Right ventricle myocardium superior (tissue), 1 donor: ENCODE measurements around the gene CACNA1D. TPM values are rescaled to one million over a fixed set of nuclear protein-coding genes. Genes with fewer than 3 reads are reported as not detected.
"Not testable (repeated sequence)": the region's sequence is repeated elsewhere in the genome, so short reads cannot be mapped to it uniquely, and the experiment has no call there.

ENCODE experiments used
- ATAC-seq: fragments of 200-7000 bp; cut with Tn5 transposase; one replicate; pipeline ENCODE4 v1.9.1; 2020; ENCODE audit warnings: mild to moderate bottlenecking; ENCODE audit not compliant: poor library complexity
- DNase-seq: peaks from one replicate; pipeline ENCODE4 v3.0.0-alpha.2; 2020
- intact Hi-C: fragments of 100-400 bp; cut with DNase I; formaldehyde crosslinking; loops from one replicate; pipeline ENCODE4 v1.11.2; 2022
- total RNA-seq: library from RNA; stranded (reverse); fragmentation: NEBNext Ultra II Directional; extraction: Animal tissue kit (Norgen Biotek cat#: 25700); gene quantifications from one replicate; pipeline ENCODE4 v1.2.1, GENCODE V29; 2021
- donor health status: DM: no; HTN: yes; CAD: no; lungs with severe emphysema.

The CACNA1D gene
- total RNA-seq, 1 donor from 2014 or later = 0.78 TPM

DNA sequence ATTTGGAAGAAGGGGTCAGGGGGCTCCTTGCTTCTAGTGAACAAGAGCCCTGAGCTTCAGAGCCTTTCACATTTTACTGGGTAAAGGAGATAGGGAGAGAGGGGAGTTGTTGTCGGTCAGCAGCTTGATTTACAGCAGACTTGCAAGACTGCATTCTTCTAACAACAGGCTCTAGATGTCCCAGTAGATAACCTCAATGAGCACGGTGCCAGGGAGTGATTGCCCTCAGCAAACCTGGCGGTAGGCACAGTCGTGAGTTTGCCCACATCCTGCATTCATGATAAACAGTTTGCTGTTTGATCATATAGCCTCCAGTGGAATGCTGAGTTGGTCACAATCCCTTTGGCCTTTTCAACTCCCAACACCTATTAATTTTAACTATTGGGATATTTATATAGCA lies 170.4 kb downstream of the CACNA1D start:
- ATAC-seq, DNase-seq, intact Hi-C loops: not testable (repeated sequence)

DNA sequence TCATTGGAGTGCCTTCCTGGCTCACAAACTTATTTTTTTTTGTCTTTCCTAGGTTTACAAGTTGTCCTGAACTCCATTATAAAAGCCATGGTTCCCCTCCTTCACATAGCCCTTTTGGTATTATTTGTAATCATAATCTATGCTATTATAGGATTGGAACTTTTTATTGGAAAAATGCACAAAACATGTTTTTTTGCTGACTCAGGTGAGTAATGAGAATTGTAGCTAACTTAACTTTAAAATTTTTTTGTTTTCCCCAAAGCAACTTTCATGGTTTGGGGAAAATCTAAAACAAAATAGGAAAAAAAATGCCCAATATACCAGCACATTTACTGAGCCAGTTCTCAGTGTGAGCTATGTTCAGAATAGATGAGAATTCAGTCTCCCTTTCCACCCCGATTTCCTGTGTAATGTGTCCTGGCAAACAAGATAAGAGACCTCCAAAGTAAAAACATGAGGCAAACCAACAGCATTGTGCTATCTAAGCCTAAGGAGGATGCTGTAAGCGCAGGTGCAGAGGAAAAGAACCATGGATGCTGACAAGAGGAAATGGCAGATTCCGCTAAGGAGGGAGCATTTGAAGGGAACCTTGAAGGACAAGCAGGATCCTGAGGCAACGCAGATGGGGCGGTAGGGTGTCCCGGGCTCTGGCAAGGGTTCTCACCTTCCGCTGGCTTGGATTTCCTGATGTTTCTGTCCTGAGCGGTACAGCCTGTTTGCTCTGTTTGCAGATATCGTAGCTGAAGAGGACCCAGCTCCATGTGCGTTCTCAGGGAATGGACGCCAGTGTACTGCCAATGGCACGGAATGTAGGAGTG lies 171.4 kb downstream of the CACNA1D start:
- DNase-seq = no peak
- intact Hi-C loops = no loop called here

DNA sequence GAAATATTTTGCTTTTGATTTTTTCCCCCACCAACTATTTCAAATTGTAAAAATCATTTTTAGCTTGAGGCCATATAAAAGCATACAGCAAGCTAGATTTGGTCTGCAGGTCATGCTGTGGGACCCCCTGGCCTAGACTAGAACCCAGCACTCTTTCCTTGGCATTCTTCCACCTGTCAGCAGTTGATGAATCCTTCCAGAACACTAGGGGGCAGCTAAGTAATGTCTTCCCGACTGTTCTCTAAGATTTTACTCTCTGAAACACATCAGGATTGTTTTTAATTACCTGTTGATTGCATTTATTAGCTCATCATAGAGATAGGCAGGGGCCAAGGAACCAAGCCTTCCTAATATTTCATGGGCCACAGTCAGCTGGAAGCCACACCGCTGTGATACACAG lies 174.5 kb downstream of the CACNA1D start:
- no peak for ATAC-seq
- intact Hi-C loops = no loop called here
- no peak for DNase-seq

More for the DNA sequence above, 171.4 kb downstream of the CACNA1D start:
- no peak for ATAC-seq

DNA sequence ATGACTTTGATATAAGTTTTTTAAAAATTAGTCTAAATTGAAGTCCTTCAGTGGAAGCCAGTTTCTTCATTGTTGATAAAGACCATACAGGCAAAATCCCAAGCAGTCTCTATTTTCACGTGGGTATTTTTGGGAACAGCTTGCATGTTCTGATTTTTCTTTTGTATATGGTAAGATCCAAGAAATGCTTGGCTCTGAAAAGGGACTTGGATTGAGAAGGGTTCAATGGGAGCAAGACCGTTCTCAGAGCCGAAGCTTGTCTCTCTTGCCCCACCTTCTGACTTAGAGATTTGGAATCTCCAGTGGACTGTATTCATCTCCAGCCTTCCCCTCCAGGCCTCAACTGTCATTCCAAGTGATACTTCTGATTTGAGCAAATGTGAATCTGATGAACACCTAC lies 176.3 kb downstream of the CACNA1D start:
- DNase-seq = no peak
- no peak for ATAC-seq
- intact Hi-C loops = no loop called here

DNA sequence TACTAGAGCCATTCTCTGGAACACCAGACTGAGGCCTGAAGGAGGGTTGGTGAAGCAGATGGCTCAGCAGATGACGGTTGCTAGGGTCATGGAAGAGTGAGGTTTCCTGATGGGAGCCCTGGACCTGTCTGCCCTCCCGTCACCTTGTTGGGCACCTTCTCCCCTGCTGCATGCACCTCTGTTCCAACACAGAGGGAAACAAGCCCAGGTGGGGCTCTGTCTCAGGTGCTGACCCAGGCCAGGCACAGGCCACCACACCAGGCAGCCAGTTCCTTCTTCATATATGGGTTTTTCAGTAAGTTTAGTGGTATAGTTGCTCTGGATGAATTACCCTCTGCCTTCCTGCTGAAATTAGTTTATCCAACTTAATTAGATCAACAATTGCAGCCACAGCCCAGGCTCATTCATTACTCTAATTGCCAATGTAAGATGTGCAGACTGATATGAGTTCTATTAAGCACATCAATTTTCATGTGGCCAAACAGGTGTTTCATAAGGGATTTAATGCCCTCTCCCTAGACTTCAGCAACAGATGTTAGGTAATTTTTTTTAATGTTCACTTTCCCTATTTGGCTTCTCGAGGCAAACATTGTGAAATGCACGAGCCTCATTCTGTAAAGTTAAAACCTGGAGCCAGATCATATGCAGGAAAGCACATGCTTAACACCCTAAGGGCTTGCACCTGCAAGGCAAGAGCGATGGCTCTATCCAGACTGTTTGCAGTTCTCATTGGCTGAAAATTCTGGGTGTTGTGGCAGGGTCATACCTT lies 177.0 kb downstream of the CACNA1D start:
- ATAC-seq (no peak), DNase-seq (no peak)
- intact Hi-C loops = no loop called here

DNA sequence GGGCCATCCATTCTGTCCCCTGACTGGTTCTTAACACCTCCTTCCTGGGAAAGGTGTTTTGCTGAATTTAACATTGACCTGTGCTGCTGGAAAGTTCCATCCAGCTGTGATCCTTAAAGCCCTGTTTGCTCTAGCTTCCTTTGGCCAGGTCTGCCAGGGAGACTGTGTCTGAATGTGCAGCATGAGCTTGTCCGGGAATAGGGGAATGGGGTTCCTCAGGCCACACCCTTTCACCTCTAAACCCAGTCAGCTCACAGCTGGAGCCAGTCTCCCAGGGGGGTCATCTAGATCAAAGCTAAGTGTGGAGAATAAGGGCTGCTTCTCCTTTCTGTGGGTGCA lies 177.5 kb downstream of the CACNA1D start:
- ATAC-seq (no peak), DNase-seq (no peak)
- intact Hi-C loops = no loop called here

DNA sequence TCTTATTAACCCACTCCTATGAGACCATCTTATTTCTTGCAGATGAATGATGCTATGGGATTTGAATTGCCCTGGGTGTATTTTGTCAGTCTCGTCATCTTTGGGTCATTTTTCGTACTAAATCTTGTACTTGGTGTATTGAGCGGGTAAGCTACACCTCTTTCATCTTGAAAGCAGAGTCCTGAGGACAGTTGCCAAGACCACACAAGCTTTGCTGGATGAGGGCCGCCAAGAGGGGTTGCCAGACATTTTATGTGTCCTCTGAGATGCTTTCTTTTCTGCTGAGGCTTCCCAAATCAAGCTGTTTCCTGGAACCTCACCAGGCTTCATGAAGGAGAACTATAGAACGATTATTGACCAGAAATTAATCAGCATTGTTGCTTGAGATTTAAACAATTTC lies 178.6 kb downstream of the CACNA1D start:
- DNase-seq (no peak), ATAC-seq (no peak)
- intact Hi-C loops = no loop called here

DNA sequence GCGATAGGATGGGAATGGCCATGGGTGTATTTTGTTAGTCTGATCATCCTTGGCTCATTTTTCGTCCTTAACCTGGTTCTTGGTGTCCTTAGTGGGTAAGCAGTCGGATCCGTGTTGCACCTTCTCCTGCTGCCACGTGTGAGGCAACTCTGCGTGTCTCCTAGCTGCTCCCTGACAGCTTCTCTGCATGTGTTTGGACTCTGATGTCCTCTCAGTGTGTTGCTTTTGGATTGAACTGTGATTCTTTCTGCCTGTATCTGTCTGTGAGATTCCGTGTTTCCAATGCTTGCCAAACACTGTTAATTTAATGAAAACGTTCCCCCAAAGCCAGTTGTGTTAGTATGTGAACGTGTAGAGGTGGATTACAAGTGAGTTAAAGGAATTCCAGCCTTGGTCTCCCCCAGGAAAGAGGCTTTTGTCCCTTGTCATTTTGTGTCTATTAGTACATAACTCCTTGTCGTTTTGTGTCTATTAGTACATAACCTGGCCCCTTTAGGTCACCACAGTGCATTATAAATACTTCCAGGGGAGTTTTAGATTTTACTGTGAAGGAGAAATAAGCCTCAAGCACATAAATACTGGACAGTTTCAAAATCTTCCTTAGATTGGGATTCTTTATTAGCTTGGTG lies 179.4 kb downstream of the CACNA1D start:
- ATAC-seq = no peak
- intact Hi-C loops = no loop called here

DNA sequence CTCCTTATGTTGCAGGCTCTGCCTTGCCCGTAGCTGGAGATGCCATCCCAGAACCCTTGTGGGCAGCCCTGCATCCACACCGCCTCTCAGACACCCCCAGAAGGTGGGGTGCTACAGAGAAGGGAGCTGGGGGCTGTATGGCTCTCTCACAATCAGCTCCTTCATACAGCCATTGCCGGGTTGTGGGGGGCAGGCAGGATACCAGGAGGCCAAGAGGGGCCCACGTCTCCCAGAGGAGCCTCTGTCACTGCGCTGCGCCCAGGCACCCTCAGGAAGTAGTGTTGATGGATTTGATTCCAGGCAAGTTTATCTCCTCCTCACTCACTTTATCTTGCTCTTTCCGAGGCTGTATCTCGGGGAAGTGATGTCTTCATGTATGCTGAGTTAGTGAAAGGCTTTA lies 180.2 kb downstream of the CACNA1D start:
- intact Hi-C loops = no loop called here
- ATAC-seq (no peak), DNase-seq (no peak)

More for the DNA sequence above, 179.4 kb downstream of the CACNA1D start:
- no peak for DNase-seq

DNA sequence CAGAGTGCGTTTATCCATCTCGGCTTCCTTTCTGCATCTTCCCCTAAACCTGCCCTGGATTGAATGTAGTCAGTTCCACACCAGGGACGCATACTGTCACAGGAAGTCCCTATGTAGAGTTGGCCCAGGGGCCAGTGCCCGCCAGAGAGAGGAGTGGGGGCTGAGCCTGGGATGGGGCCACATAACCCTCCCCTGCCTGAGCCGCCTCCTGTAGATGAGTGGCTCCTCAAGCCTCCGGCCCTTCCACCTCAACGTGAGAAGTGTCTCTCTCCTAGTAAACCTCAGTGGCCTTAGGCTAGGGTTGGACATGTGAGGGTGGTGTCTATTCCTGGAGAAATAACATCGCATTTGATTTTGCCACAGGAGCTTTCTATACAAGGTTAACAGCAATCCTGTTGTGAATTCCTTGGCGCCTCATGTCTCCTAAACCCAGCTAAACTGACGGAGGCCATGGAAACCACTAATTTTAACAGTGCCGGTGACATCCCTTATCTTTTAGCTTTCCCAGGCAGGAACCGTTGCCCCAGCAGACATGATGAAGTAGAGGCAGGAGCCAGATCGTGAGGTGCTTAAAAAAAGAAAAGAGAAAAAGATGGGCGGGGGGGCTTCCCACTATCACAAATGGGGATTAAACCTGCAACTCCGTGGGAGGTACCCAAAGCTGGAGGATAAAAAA lies 180.7 kb downstream of the CACNA1D start:
- DNase-seq = no peak
- intact Hi-C loops = loop anchor here (5.0 kb wide), 1 partner anchor 37 kb away; no protein-coding TSS in a partner anchor
- ATAC-seq = peak; percentile 23

DNA sequence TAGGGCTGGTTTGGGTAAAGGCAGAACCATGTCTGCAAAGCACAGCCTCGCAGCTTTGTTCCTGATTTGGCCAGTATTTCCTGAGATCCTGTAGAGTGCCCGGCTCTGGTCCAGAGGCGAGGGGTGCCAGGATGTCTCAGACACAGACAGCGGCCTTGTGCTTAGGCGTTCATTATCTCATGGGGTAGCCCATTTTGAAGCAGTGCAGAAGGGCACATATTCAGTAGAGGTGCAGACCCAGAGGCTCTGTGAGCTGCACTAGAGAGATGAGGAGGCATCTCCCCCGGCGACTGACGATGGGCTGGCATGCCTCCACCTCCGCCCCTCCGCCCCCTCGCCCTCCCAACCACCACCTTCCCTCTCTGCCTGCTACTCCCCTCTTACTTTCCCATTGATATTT lies 181.5 kb downstream of the CACNA1D start:
- DNase-seq = no peak
- intact Hi-C loops = loop anchor here (5.0 kb wide), 1 partner anchor 36 kb away; no protein-coding TSS in a partner anchor

DNA sequence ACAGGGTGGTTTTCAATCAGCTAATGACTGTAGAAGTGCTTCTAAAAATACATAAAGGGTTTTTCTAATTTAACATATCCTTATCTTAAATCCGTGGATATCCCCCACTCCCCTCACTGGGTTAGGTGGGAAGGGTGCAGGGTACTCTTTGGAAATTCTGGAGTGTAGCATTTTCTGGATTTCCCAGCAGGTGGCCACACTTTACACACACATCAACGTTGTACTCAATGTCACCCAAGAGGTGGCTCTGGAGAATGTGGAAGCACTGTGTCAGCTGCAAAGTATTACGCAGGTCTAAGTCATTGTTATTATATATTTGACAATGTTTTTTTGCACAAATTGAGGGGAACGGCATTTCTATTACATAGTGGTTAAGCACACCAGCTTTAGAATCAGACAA lies 183.0 kb downstream of the CACNA1D start:
- ATAC-seq = peak; percentile 83

More for the DNA sequence above, 181.5 kb downstream of the CACNA1D start:
- no peak for ATAC-seq

DNA sequence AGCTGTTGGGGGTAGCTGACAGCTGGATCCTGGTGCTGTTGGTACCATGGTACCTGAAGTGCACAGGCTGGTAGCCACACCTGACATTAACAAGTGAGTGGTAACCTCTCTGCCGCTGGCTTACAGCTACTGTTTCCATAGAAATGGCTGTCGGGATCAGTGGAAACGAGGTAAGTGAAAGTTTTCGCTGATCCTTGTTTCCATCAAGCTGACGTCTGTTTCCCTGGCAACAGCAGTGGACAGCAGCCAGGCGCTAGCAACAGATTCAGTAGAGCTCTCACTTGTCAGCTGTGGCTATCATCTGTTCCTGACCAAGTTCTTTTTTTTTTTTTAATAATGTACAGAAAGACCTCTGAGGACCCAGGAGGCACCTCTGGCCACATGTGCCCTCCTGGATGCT lies 185.6 kb downstream of the CACNA1D start:
- ATAC-seq (peak; percentile 36), DNase-seq (peak; percentile 63)
- intact Hi-C loops = no loop called here

More for the DNA sequence above, 183.0 kb downstream of the CACNA1D start:
- DNase-seq = no peak
- intact Hi-C loops = loop anchor here (5.0 kb wide), 1 partner anchor 35 kb away; no protein-coding TSS in a partner anchor

DNA sequence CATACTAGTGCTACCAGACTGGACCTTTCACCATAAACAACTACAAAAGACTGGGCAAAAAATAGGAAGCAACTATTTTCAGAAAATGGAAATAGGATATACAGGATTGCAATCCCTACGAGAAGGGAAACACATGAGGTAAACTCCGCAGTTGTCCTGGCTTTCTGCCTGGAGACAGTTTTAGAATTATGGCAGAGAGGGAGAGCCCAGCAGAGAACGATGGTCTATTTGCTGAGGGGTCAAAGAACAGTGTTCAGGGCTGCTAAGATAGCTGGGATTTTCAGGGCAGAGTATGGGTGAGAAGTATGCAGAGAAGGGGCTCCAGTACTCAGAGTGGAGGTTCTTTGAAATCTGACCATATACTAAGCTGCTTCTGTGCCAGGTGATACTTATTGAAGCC lies 188.4 kb downstream of the CACNA1D start:
- ATAC-seq = peak; percentile 38
- intact Hi-C loops = no loop called here

DNA sequence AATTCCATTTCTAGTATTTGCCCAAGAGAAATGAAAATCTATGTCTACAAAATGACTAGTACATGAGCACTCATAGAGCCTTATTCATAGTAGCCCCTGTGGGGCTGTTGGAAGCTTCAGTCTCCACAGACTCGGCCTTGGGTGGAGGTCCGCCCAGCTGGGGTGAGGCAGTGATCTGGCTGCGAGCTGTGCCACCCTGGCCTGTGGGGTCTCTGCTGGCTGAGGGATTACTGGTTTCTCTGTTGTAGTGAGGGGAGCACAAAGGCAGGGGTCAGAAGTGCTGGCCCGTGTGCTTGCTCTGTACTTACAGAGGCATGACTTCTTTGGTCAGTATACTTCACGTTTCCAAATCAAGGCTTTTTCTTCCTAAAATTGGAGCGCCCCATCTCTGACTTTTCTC lies 193.7 kb downstream of the CACNA1D start:
- intact Hi-C loops = no loop called here
- DNase-seq = no peak
- ATAC-seq = no peak

More for the DNA sequence above, 188.4 kb downstream of the CACNA1D start:
- DNase-seq = no peak

DNA sequence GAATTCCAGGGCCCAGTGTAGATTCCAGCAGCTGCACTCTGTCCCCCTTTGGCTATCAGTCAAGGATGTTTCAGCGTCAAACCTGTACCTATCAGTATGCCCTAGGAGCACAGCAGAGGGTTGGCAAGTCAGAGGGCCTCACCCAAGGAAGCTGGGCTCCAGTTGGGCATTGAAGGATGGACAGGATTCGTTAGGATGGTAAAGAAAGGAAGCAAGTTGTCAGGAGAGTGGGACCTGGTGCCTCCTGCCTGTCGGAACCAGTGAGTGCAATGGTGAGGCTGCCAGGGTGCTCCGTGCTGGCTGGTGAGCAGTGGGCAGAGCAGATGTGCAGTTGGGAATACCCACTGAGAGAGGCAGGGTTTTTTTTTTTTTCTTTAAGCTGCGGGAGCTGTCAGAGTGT lies 194.6 kb downstream of the CACNA1D start:
- no peak for DNase-seq

DNA sequence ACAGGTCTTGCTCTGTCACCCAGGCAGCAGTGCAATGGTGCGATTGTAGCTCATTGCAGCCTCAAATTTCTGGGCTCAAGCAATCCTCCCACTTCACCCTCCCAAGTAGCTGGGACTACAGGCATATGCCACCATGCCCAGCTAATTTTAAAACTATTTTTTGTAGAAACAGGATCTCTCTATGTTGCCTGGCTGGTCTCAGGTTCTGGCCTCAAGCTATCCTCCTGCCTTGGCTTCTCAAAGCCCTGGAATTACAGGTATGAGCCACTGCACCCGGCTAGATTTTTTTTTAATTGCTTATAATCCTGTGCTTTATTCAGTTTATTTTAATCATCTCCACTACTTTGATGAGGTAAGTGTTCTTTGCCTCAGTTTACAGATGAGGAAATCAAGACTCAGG lies 195.3 kb downstream of the CACNA1D start:
- DNase-seq (no peak), ATAC-seq (no peak)
- intact Hi-C loops = no loop called here

More for the DNA sequence above, 194.6 kb downstream of the CACNA1D start:
- ATAC-seq = no peak
- intact Hi-C loops = no loop called here

DNA sequence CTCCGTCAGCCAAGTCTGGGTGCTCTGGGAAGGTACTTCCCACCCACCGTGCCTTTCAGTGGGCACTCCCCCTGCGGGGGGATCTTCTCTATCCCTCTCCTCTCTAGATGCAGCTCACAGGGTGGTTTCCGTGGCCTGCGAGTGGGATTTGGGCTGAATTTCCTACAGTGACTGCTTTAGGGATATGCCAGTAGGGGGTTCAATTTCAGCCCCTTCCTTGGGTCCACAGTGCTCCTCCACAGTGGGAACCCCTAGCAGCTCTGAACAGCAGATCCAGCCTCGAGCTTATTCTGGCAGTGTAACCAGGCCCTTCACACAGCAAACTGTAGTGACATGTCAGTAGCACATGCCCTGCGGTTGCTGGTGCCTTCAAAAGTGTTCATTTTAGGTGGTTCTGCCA lies 196.1 kb downstream of the CACNA1D start:
- ATAC-seq = no peak
- no peak for DNase-seq
- intact Hi-C loops = no loop called here

DNA sequence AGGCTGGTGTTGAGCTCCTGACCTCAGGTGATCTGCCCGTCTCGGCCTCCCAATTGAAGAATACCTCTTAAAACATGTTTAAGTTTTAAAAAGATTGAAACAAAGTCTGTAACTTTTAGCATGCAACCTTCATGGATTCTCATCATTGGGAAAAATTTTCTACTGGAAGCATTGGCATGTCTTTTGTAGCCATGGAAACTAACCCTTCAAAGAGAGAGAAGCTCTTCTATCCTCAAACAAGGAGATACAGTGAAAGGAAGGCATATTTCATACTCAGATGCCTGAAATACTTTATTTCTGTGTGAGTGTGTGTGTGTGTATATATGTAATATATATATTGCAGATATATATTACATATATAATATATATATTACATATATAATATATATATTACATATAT lies 196.9 kb downstream of the CACNA1D start:
- DNase-seq (no peak), ATAC-seq (no peak)
- intact Hi-C loops = no loop called here
